ENCODE results near the gene SLC6A2. TPM values are rescaled to one million over a fixed set of nuclear protein-coding genes. Genes with fewer than 3 reads are reported as not detected.

The SLC6A2 gene
- total and polyA plus RNA-seq, 9 of the 15 experiments (the other 6 are each of a cell fraction or from before 2014, with no cell fraction given): not detected

GRCh38 chr16:55622930-55623561, 32.7 kb upstream of the SLC6A2 start (continued):
- peak; percentile 42; the same call in 1 of the 2 replicates for TF ChIP-seq SMAD4 (CRISPR knock-in tag; conservative IDR thresholded peaks at IDR 0.05)
- TF ChIP-seq CREB3 (tag; conservative IDR thresholded peaks at IDR 0.05; ENCODE audit: low read depth): peak; percentile 56; the same call in 1 of the 2 replicates

DNA sequence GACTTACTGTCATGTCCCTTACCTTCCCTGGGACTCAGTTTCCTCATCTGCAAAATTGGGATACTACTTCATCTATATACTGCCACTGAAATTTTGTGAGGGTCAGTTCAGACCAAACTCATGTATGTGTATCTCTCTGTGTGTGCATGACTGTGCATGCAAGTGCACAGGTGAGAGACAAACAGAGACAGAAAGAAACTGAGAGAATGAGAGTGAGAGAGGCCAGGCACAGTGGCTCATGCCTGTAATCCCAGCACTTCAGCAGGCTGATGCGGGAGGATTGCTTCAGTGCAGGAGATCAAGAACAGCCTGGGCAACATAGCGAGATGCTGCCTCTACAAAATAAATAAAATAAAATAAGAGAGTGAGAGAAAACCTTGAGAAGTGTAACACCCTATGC, 32.1 kb upstream of the SLC6A2 start:
- Histone ChIP-seq H3K9me3 (replicated peaks; ENCODE audit: control insufficient read depth, insufficient read depth, low read depth, low read length) (no peaks in the 10 kb centered on the region), H3K4me1 (replicated peaks in 1 of 2; ENCODE audit: control insufficient read depth in 2 of 2, insufficient read depth in 2 of 2, low read length in 2 of 2) (peaks cover 5 to 16% of the 10 kb centered on the region in 2 experiments; a peak in 3 of 5 replicates), H3K79me2 (ENCODE audit: control insufficient read depth, insufficient read depth, low read length) (no peaks in the 10 kb centered on the region), H3K27me3 (ENCODE audit: control insufficient read depth in 2 of 2, insufficient read depth in 2 of 2, low read length in 2 of 2) (0 out of 5 replicates have a peak, but pooled peaks cover 0 to 3% of the 10 kb centered on the region in 2 experiments), H3K9me1 (ENCODE audit: control insufficient read depth, insufficient read depth, low read length) (no peaks in the 10 kb centered on the region), H4K20me1 (replicated peaks; ENCODE audit: control insufficient read depth, insufficient read depth, low read length) (no peaks in the 10 kb centered on the region), H3K36me3 (ENCODE audit: control insufficient read depth, insufficient read depth, low read length) (no peaks in the 10 kb centered on the region), H3K9ac (ENCODE audit: insufficient read depth in 1 of 2, low read depth in 2 of 2, low read length in 2 of 2) (no peak overlapping the region), H2AFZ (ENCODE audit: low read depth, low read length) (peak overlapping the region; percentile 79; the same call in 1 of the 2 replicates), H3K27ac (ENCODE audit: extremely low read depth, low read depth, low read length) (no peak overlapping the region), H3K4me3 (no peak overlapping the region), H3K4me2 (ENCODE audit: insufficient read depth, low read length) (no peak overlapping the region)
- TF ChIP-seq PPARD (CRISPR knock-in tag; IDR thresholded peaks at IDR 0.05) (no peak), ZFP36 (IDR thresholded peaks at IDR 0.05; ENCODE audit: low read depth, low read length, partially characterized antibody) (no peak), CTCF (IDR thresholded peaks at IDR 0.05 in 2 of 3, conservative IDR thresholded peaks at IDR 0.05 in 1 of 3; ENCODE audit: insufficient read depth in 2 of 3, low read depth in 1 of 3, low read length in 3 of 3) (0 out of 6 replicates have a peak, but pooled peaks of 1 of the 3 experiments have one; percentile 8)
- 6% methylated on average over 2 of the region's 2 CpGs for WGBS (ENCODE audit: insufficient coverage, low coverage, missing lambda C conversion rate)
- no peak for DNase-seq (ENCODE audit: extremely low read depth in 1 of 4, low spot score in 3 of 4)
- no peak for FAIRE-seq
- ChIA-PET POLR2A (no interaction called here), CTCF (ENCODE audit: low intra/inter-chr PET ratio) (no interaction called here)
- no peak for ATAC-seq
- in situ Hi-C loops (cut with MboI) (no loop called here), intact Hi-C loops (cut with micrococcal nuclease) (no loop called here)
- BruUV-seq (replicated peaks): no TSS peak

Data from K562 (cell line).